GM12891 (cell line): ENCODE data around the gene FSTL4.

ENCODE experiments used
- POLR2A ChIP-seq: IDR thresholded peaks from 2 replicates; pipeline ENCODE4 v1.6.1; 2011; ENCODE audit warnings: low read depth, low read length, control low read depth
- POLR2AphosphoS5 ChIP-seq: IDR thresholded peaks from 2 replicates; pipeline ENCODE4 v1.6.1; 2011; ENCODE audit warnings: low read depth, low read length, control low read depth
- POU2F2 ChIP-seq: IDR thresholded peaks from 2 replicates; pipeline ENCODE4 v1.6.1; 2011; ENCODE audit warnings: low read depth, mild to moderate bottlenecking, control low read depth, low read length, moderate library complexity
- SPI1 ChIP-seq: IDR thresholded peaks from 2 replicates; pipeline ENCODE4 v1.6.1; 2011; ENCODE audit warnings: low read depth, low read length, control low read depth
- TAF1 ChIP-seq: IDR thresholded peaks from 2 replicates; pipeline ENCODE4 v1.6.1; 2011; ENCODE audit warnings: low read depth, low read length, control low read depth

- no peak for TF ChIP-seq POLR2AphosphoS5
- TF ChIP-seq POLR2A: no peak
- no peak for TF ChIP-seq TAF1
- TF ChIP-seq POU2F2: no peak
- TF ChIP-seq SPI1: no peak
These were observed 344.7 kb downstream of the FSTL4 start for GRCh38 chr5:133267601-133268000.
